ENCODE results near the gene ZFYVE26.

The ZFYVE26 gene

GRCh38 chr14:67816326-67817002, at the start of gene ZFYVE26:
TSS of gene ZFYVE26 (minus strand) at chr14:67816590. CDS start at chr14:67815963, 627 bp downstream.
- DNase-seq (ENCODE audit: low spot score) = peak; percentile 90
- in situ Hi-C loops (cut with MboI; ENCODE audit: low sequenced_read_pairs, unreplicated experiment) = no loop called here
- no peak for TF ChIP-seq CTCF (IDR thresholded peaks at IDR 0.05; ENCODE audit: borderline replicate concordance, control extremely low read depth, extremely low read depth, insufficient read depth, missing control alignments)

- in situ Hi-C loops (cut with MboI; ENCODE audit: low sequenced_read_pairs, unreplicated experiment) = no loop called here
- DNase-seq (ENCODE audit: low spot score) = no peak
- TF ChIP-seq CTCF (IDR thresholded peaks at IDR 0.05; ENCODE audit: borderline replicate concordance, control extremely low read depth, extremely low read depth, insufficient read depth, missing control alignments) = no peak
These were observed 46.8 kb upstream of the ZFYVE26 start for GRCh38 chr14:67863223-67863622.

- TF ChIP-seq CTCF (IDR thresholded peaks at IDR 0.05; ENCODE audit: borderline replicate concordance, control extremely low read depth, extremely low read depth, insufficient read depth, missing control alignments) = no peak
- in situ Hi-C loops (cut with MboI; ENCODE audit: low sequenced_read_pairs, unreplicated experiment) = no loop called here
- DNase-seq (ENCODE audit: low spot score) = no peak
These were observed 42.9 kb upstream of the ZFYVE26 start for GRCh38 chr14:67859169-67859749.

- DNase-seq (ENCODE audit: low spot score) = no peak
- TF ChIP-seq CTCF (IDR thresholded peaks at IDR 0.05; ENCODE audit: borderline replicate concordance, control extremely low read depth, extremely low read depth, insufficient read depth, missing control alignments) = no peak
- in situ Hi-C loops (cut with MboI; ENCODE audit: low sequenced_read_pairs, unreplicated experiment) = no loop called here
These were observed 41.5 kb upstream of the ZFYVE26 start for GRCh38 chr14:67857778-67858350.

- TF ChIP-seq CTCF (IDR thresholded peaks at IDR 0.05; ENCODE audit: borderline replicate concordance, control extremely low read depth, extremely low read depth, insufficient read depth, missing control alignments) = no peak
- in situ Hi-C loops (cut with MboI; ENCODE audit: low sequenced_read_pairs, unreplicated experiment) = no loop called here
- DNase-seq (ENCODE audit: low spot score) = no peak
These were observed 40.4 kb upstream of the ZFYVE26 start for GRCh38 chr14:67856827-67857226.

- in situ Hi-C loops (cut with MboI; ENCODE audit: low sequenced_read_pairs, unreplicated experiment) = no loop called here
- no peak for TF ChIP-seq CTCF (IDR thresholded peaks at IDR 0.05; ENCODE audit: borderline replicate concordance, control extremely low read depth, extremely low read depth, insufficient read depth, missing control alignments)
- DNase-seq (ENCODE audit: low spot score) = peak; percentile 37
These were observed 37.3 kb upstream of the ZFYVE26 start for GRCh38 chr14:67853715-67854114.

All from GM13976 (cell line).